ENCODE measurements around the gene NEURL1.

NEURL1 gene

DNA sequence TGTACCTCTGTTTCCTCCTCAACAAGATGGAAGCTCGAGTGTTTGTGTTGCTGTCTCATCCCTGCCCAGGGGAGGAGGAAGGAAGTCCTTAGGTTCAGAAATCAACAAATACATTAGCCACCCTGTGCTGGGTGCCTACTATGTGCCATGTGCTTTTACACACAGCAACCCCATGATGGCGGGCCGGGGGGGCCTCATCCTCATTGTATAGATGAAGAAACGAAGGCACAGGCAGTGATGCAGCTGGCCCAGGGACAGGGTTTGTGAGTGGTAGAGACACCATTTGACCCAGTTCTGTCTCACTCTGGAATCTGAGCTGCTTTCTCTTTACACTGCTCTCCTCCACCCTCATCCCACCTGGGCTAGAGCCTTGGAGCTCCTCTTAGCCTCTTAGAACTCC lies 39.5 kb upstream of the NEURL1 start:
- DNase-seq (ENCODE audit: low spot score in 2 of 2) (no peak), ATAC-seq (ENCODE audit: low read depth) (no peak)
- no peaks in the 10 kb centered on the region for H3K27me3 Mint-ChIP-seq
- peak overlapping the region; percentile 90 for H3K4me3 Mint-ChIP-seq
- H3K27ac Mint-ChIP-seq: peak overlapping the region; percentile 8
- peaks cover 27% of the 10 kb centered on the region for H3K4me1 Mint-ChIP-seq
- no peaks in the 10 kb centered on the region for H3K9me3 Mint-ChIP-seq
- peaks cover 7% of the 10 kb centered on the region for H3K36me3 Mint-ChIP-seq

DNA sequence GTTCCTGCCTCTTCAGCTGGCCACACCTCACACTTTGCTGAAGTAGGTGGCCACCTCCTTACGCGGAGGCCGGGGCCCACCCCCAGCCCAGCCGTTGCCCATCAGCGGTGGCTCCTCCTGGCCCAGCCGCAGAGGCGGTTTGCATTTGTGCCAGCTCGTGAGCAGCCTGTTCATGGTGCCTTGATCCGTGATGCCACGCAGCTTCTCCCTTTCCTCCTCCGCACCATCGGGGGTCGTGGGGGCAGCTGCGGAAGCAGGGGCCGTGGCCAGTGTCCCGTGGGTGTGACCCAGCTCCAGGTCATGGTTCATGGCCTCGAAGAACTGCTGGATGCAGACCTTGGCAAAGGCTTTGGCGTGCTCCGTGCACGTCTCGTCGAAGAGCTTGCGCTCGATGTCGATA lies 38.3 kb upstream of the NEURL1 start:
- H3K4me3 Mint-ChIP-seq: no peak overlapping the region
- no peak overlapping the region for H3K27ac Mint-ChIP-seq
- H3K9me3 Mint-ChIP-seq: no peaks in the 10 kb centered on the region
- H3K4me1 Mint-ChIP-seq: peaks cover 23% of the 10 kb centered on the region
- DNase-seq (ENCODE audit: low spot score in 2 of 2) (no peak), ATAC-seq (ENCODE audit: low read depth) (no peak)
- no peaks in the 10 kb centered on the region for H3K36me3 Mint-ChIP-seq
- no peaks in the 10 kb centered on the region for H3K27me3 Mint-ChIP-seq

DNA sequence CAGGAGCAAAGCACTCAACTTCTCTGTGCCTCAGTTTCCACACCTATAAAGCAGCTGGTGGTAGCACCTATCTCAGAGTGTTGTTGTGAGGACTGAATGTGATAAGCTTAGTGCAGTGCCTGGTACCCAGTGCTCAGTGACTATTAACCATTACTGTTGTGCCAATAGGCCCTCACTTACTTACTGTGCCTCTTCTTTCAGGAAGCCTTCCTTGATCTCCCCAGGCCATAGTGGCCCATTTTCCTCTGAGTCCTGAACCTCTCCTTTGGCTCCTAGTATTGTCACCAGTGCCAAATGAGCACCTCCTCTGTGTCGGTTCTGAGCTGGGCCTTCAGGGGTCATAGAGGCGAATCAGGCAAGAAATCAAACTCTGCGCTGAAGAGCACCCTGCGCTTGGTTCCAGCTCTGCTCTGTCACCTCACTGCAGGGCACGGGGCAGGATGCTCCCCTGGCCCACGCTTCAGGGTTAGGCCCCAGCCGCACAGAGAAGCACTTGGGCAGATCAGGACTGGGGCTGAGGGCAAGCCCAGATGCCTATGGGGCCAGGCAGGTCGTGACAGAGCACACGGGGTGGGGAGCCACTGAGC lies 37.3 kb upstream of the NEURL1 start:
- DNase-seq (ENCODE audit: low spot score in 2 of 2) (no peak), ATAC-seq (ENCODE audit: low read depth) (no peak)
- H3K27ac Mint-ChIP-seq: no peak overlapping the region
- no peaks in the 10 kb centered on the region for H3K27me3 Mint-ChIP-seq
- H3K9me3 Mint-ChIP-seq: no peaks in the 10 kb centered on the region
- H3K4me3 Mint-ChIP-seq: no peak overlapping the region
- peaks cover 14% of the 10 kb centered on the region for H3K4me1 Mint-ChIP-seq
- H3K36me3 Mint-ChIP-seq: no peaks in the 10 kb centered on the region

DNA sequence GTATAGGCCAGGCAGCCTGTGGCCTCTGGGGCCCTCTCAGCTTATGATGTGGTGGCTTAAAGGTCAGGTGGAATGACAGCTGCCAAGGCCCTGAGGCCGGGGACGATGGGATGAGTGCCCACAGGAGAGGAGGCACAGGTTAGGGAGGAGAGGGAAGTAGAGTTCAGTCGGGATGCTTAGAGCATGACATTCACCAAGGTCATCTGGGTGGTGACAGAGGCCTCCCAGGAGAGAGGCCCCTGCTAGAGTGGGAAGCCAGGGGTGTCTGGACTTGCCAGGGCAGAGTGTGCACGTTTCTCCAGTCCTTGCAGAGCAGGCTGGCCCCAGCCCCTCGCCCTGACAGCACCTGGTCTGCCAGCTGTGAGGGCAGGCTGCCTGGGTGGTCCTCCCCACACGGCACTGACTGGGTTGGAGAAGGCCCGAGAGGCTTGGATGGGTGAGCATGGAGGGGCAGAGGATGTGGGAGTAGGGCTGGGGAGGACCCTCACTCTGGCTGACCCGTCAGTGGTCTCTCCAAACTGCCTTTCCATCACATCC lies 36.3 kb upstream of the NEURL1 start:
- DNase-seq (ENCODE audit: low spot score in 2 of 2) (no peak), ATAC-seq (ENCODE audit: low read depth) (no peak)
- Mint-ChIP-seq H3K27me3 (no peaks in the 10 kb centered on the region), H3K4me3 (no peak overlapping the region), H3K9me3 (no peaks in the 10 kb centered on the region), H3K4me1 (peaks cover 12% of the 10 kb centered on the region), H3K36me3 (no peaks in the 10 kb centered on the region), H3K27ac (peak overlapping the region; percentile 32)

GRCh38 chr10:103457896-103458583 lies 35.5 kb upstream of the NEURL1 start:
- Mint-ChIP-seq H3K4me1 (peaks cover 14% of the 10 kb centered on the region), H3K4me3 (peak overlapping the region; percentile 21), H3K27ac (no peak overlapping the region), H3K36me3 (no peaks in the 10 kb centered on the region), H3K27me3 (no peaks in the 10 kb centered on the region), H3K9me3 (no peaks in the 10 kb centered on the region)
- no peak for ATAC-seq (ENCODE audit: low read depth)
- DNase-seq (ENCODE audit: low spot score in 2 of 2): no peak

- Mint-ChIP-seq H3K36me3 (no peaks in the 10 kb centered on the region), H3K9me3 (no peaks in the 10 kb centered on the region), H3K4me3 (peak within 1 kb of the TSS; percentile 21), H3K4me1 (peaks cover 12% of the 10 kb centered on the region), H3K27ac (no peak within 1 kb of the TSS), H3K27me3 (no peaks in the 10 kb centered on the region)
- ATAC-seq (ENCODE audit: low read depth) (peak; percentile 84), DNase-seq (ENCODE audit: low spot score in 2 of 2) (no peak)
Measured at GRCh38 chr10:103458720-103459119, 34.8 kb upstream of the NEURL1 start, which contains the start of gene CALHM1. CALHM1 (minus strand) TSS chr10:103458900; CDS start chr10:103458751, 149 bp downstream.

- ATAC-seq (ENCODE audit: low read depth) (no peak), DNase-seq (ENCODE audit: low spot score in 2 of 2) (no peak)
- H3K4me3 Mint-ChIP-seq: no peak overlapping the region
- no peak overlapping the region for H3K27ac Mint-ChIP-seq
- H3K27me3 Mint-ChIP-seq: no peaks in the 10 kb centered on the region
- H3K9me3 Mint-ChIP-seq: no peaks in the 10 kb centered on the region
- H3K4me1 Mint-ChIP-seq: peaks cover 12% of the 10 kb centered on the region
- H3K36me3 Mint-ChIP-seq: no peaks in the 10 kb centered on the region
Measured at GRCh38 chr10:103459615-103460014, 33.9 kb upstream of the NEURL1 start.

- Mint-ChIP-seq H3K36me3 (no peaks in the 10 kb centered on the region), H3K27me3 (no peaks in the 10 kb centered on the region), H3K9me3 (no peaks in the 10 kb centered on the region), H3K4me3 (no peak overlapping the region), H3K4me1 (peaks cover 31% of the 10 kb centered on the region), H3K27ac (peak overlapping the region; percentile 76)
- DNase-seq (ENCODE audit: low spot score in 2 of 2): no peak
- ATAC-seq (ENCODE audit: low read depth): no peak
Measured at GRCh38 chr10:103463499-103463898, 30.0 kb upstream of the NEURL1 start.

DNA sequence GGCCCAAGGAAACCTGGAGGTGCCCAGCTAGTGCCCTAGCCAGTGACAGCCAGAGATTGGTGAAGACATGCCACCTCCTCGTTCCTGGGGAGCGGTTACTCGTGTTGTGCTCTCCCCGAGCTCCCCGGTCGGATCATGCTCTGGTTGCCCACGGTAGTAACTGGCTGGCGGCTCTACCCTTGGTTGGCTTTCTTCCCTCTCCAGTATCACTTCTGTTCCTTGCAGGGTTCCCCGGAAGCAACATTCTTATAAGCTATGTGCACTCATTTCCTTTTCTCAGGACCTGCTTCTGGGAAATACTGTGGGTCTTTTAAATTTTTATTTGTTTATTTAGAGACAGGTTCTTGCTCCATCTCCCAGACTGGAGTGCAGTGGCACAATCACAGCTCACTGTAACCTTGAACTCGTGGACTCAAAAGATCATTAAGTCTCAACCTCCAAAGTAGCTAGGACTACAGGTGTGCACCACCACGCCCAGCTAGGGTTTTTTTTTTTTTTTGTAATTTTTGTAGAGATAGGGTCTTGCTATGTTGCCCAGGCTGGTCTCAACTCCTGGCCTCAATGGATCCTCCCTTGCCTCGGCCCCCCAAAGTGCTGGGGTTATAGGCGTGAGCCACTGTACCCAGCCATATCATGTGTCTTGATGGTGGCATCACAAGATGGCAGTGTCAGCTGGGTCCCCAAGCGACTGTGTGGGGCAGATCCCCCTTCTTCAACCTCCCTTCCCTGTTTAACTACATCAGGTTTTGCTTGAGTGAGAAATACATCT lies 27.9 kb upstream of the NEURL1 start:
- peak; percentile 16 for ATAC-seq (ENCODE audit: low read depth)
- H3K4me1 Mint-ChIP-seq: peaks cover 37% of the 10 kb centered on the region
- no peak overlapping the region for H3K4me3 Mint-ChIP-seq

GRCh38 chr10:103466734-103467133 lies 26.8 kb upstream of the NEURL1 start:
- Mint-ChIP-seq H3K9me3 (no peaks in the 10 kb centered on the region), H3K4me3 (peak overlapping the region; percentile 70), H3K4me1 (peaks cover 42% of the 10 kb centered on the region), H3K27ac (peak overlapping the region; percentile 92), H3K27me3 (no peaks in the 10 kb centered on the region), H3K36me3 (no peaks in the 10 kb centered on the region)
- ATAC-seq (ENCODE audit: low read depth): no peak
- no peak for DNase-seq (ENCODE audit: low spot score in 2 of 2)

More for the DNA sequence above, 27.9 kb upstream of the NEURL1 start:
- Mint-ChIP-seq H3K36me3 (no peaks in the 10 kb centered on the region), H3K9me3 (no peaks in the 10 kb centered on the region), H3K27ac (peak overlapping the region; percentile 18), H3K27me3 (no peaks in the 10 kb centered on the region)
- no peak for DNase-seq (ENCODE audit: low spot score in 2 of 2)

DNA sequence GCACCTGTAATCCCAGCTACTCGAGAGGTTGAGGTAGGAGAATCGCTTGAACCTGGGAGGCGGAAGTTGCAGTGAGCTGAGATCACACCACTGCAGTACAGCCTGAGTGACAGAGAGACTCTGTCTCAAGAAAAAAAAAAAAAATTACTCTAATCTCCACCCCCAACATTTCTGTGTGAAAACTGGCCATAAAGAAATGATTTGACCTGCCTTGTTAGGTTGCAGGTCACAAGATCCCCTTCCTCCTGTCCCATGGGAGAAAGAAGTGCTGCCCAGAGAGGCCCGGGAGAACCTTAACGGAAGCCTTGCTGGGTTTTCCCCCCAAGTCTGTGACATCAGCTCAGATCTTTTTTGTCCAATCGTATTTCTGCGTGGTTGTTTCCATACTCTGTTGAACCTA lies 26.1 kb upstream of the NEURL1 start:
- H3K4me3 Mint-ChIP-seq: peak overlapping the region; percentile 70
- ATAC-seq (ENCODE audit: low read depth) (peak; percentile 36), DNase-seq (ENCODE audit: low spot score in 2 of 2) (no peak)
- H3K9me3 Mint-ChIP-seq: no peaks in the 10 kb centered on the region
- no peaks in the 10 kb centered on the region for H3K36me3 Mint-ChIP-seq
- H3K27ac Mint-ChIP-seq: peak overlapping the region; percentile 92
- no peaks in the 10 kb centered on the region for H3K27me3 Mint-ChIP-seq
- H3K4me1 Mint-ChIP-seq: peaks cover 47% of the 10 kb centered on the region

DNA sequence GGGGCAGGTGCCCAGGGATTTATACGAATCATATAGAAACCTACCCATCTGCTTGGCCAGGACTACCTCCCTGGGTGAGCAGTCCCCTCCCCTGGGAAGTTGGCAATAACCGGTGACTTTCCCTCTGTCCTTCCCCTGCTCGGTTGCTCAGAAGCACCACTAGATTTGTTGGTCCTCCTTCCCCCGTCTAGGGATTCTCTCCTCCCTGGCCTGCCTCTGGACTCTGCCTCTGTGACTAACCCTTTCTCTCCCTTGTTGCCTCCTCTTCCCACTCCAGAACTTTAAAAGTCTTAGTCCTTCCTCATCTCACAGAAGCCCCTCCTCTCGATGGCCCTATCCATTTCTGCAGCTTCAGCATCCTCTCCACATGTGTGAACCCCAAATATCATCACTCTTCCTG lies 24.3 kb upstream of the NEURL1 start:
- no peaks in the 10 kb centered on the region for H3K27me3 Mint-ChIP-seq
- peak overlapping the region; percentile 64 for H3K27ac Mint-ChIP-seq
- peaks cover 50% of the 10 kb centered on the region for H3K4me1 Mint-ChIP-seq
- H3K9me3 Mint-ChIP-seq: peaks cover 2% of the 10 kb centered on the region
- no peak for DNase-seq (ENCODE audit: low spot score in 2 of 2)
- no peaks in the 10 kb centered on the region for H3K36me3 Mint-ChIP-seq
- no peak for ATAC-seq (ENCODE audit: low read depth)
- H3K4me3 Mint-ChIP-seq: no peak overlapping the region

- DNase-seq (ENCODE audit: low spot score in 2 of 2) (peak; percentile 53 to 65), ATAC-seq (ENCODE audit: low read depth) (peak; percentile 74)
- peak overlapping the region; percentile 77 for H3K4me3 Mint-ChIP-seq
- peaks cover 49% of the 10 kb centered on the region for H3K4me1 Mint-ChIP-seq
- peaks cover 2% of the 10 kb centered on the region for H3K9me3 Mint-ChIP-seq
- no peaks in the 10 kb centered on the region for H3K27me3 Mint-ChIP-seq
- H3K36me3 Mint-ChIP-seq: no peaks in the 10 kb centered on the region
- H3K27ac Mint-ChIP-seq: peak overlapping the region; percentile 64
Measured at GRCh38 chr10:103470761-103471653, 22.5 kb upstream of the NEURL1 start.

Data from memory B cell (primary cell).